Activated CD4-positive, alpha-beta T cell treated with anti-CD3 and anti-CD28 coated beads for 24 hours (primary cell): ENCODE measurements around the gene RPUSD2.
A peak's percentile ranks its signal among the peaks of the same experiment; 100 is the strongest.
"Not testable (repeated sequence)": the region's sequence is repeated elsewhere in the genome, so short reads cannot be mapped to it uniquely, and the experiment has no call there.

Source experiments
- DNase-seq, 2 donors: peaks; one replicate each; pipeline ENCODE4 v3.0.0-alpha.2; 2020; ENCODE audit warnings: low read depth in 2 of 2

RPUSD2 gene

DNA sequence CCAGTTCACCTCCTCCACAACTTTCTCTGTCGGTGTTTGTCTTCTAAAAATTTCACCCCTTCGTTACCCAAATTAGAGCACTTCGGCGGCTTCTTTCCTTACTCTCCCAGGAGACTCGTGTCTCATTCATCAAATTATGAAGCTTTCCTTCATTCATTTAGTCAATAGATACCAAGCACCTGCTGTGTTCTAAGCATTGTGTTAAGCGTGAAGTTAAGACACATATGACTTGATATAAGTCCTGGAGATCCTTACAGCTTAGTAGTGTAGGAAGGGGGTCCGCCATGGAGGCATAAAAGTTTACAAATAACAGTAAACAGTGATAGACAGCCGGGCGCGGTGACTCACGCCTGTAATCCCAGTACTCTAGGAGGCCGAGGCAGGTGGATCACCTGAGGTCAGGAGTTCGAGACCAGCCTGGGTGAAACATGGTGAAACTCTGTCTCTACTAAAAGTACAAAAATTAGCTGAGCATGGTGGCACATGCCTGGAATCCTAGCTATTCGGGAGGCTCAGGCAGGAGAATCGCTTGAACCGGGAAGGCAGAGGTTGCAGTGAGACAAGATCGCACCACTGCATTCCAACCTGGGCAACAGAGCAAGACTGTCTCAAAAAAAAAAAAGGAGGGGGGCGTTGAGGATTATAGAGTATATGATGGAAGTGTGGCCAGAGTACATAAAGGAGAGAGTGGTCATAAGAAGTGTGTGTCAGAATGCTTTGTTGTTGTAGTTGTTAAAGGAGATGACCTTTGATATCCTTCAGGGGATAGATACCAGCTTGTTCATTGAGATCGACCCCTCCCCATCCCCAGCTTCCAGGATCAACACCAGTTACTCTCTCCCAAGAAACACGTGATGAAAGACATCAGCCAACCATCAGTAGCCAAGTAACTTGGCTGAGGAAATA is 3.5 kb upstream of the RPUSD2 start:
- no peak for DNase-seq

DNA sequence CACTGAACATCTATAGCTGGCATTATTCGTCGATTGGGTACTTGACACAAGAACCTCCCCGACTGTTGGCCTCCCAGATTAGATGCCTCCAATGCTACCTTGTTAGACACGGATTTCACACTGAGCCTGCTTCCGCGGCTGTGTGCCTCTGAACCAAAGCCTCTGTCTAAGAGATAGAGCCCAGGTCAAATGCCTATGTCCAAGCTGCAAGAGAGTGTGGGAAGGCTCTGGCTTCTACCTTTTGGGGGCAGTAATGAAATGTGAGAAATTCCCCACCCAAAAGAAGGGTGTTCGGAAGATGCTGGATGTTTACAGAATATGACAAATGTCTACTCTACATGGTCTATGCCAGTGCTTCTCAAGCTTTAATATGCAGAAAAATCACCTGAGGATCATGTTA is 2.0 kb upstream of the RPUSD2 start:
- no peak for DNase-seq

DNA sequence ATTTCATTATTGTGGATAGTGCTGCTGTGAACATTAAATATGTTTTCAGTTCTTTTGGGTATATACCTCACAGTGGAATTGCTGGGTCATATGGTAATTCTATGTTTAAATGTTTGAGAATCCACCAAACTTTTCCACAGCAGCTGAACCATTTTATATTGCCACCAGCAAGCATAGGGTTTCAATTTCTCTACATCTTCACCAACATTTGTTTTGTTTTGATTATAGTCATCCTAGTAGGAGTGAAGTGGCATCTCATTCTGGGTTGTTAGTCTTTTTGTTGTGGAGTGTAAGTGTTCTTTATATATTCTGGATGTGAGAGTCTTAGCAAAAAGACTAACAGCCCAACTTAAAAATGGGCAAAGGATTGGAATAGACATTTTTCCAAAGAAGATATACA is 6.0 kb downstream of the RPUSD2 start:
- DNase-seq = no peak

GRCh38 chr15:40576914-40577313 is 7.8 kb downstream of the RPUSD2 start:
- DNase-seq = not testable (repeated sequence)

- DNase-seq = no peak
Observed at GRCh38 chr15:40578892-40579291, 9.8 kb downstream of the RPUSD2 start.

DNA sequence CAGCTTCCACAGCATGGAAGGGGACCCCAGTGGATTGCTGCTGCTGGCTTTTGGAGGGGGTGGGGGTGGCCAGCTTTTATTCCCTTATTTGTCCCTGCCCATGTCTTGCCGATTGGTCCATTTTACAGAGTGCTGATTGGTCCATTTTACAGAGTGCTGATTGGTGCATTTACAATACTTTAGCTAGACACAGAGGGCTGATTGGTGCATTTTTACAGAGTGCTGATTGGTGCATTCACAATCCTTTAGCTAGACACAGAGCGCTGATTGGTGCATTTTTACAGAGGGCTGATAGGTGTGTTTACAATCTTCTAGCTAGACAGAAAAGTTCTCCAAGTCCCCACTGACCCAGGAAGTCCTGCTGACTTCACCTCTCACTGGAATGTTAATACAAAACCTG is 12.7 kb downstream of the RPUSD2 start:
- not testable (repeated sequence) for DNase-seq

DNA sequence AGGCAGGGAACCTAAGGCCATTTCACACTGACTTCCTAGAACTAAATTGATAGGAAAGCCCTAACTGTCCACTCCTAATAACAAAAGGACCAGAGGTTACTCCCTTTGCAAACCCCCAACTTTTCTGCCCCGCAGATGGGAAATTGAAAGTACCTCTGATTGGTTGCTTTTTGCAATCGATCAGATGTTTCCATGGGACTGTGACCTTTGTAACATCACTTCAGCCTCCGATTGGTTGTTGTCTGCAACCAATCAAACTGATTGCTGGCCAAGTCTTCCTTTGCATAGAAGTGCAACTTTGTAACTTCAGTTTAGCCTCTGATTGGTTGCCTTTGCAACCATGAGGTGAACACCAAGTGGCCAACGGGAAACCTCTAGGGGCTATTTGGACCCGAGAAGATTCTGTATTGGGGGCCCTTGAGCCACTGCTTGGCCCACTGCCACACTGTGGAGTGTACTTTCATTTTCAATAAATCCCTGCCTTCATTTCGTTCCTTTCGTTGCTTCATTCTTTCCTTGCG is 13.7 kb downstream of the RPUSD2 start:
- no peak for DNase-seq

- no peak for DNase-seq
Observed at GRCh38 chr15:40584191-40584590, 15.1 kb downstream of the RPUSD2 start.

DNA sequence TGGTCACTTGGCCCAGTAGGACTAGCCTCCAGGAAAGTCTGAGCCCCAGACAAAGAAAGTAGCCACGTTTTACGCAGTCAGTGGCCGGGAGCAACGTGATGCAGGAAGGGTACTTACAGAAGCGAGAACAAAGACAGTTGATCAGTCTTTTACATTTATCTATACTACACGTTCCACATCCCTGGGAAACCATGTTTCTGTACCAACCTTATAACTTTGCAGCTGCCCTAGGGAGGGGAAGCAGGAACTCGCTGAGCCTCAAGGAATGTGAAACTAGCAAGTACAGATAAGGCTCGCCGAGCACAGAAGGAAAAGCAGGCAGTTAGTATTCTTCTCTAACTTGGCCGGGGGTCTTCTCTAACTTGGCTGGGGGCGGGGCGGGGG is 21.6 kb downstream of the RPUSD2 start:
- DNase-seq = no peak

DNA sequence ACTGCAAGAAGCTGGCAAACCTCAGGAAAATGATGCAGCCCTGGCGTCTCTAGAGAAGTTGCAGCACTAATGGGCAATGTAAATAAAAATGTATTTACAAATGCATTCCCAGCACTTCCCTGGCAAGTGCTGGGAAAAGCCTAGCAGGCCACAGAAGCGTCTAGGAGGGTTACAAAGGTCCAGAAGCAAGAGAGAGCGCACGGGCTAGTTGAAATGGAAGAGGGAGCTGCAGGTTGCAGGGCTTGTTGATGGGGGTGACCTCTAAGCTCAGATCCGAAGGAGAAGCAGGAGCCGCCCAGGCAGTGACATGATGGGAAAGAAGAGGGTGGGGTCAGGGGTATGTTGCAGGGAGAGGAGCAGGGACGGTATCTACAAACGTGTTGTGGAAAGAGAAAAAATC is 22.3 kb downstream of the RPUSD2 start:
- DNase-seq = no peak

DNA sequence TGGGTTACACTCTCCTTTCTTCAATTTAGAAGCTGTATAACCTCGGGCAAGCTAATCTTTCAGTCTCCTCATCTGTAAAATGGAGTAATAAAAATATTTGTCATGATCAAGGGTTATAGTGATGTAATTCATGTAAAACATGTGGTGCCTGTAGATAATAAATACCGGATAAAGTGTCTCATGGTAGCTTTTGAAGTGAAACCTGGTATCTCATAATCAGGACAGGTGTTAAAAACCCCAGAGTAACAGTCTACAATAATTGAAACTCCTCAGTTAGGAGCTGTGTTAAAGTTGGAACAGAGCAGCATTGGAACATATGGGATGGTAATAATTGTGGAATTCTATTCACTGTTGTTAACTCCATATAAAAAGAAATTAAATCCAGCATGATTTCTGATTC is 24.1 kb downstream of the RPUSD2 start:
- no peak for DNase-seq

DNA sequence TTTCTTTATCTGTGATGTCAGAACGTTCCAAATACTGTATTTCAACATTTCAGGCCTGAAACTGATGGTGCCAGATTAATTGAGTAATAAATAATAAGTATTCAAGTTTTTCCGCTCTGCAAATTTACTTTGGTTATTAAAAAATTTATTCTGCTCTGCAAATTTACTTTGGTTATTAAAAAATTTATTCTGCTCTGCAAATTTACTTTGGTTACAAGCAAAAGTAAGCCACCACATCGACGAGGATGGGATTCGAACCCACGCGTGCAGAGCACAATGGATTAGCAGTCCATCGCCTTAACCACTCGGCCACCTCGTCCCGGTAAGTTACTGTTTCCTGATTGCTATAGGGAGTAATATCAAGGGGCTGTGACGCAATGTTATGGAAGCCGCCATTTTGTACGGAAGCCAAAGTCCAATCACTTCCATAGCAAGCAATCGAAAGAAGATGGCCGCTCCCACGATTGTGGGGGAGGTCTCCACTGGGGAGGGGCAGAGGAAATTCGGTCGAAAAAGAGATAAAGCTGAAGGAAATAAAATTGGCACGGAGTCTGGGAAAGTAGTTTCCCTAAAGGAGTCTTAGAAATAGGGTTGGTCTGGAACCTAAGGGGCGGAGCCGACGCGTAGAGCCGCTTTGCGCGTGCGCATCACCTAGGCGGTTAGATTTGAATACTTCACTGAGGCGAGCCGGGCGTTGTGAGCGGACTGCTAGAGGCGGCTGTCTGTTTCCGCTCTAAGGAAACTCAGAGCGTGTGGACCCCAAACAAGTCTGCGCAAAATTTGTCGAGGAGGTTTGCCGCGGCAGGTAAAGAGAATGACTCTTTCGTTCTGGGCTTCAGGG is 24.7 kb downstream of the RPUSD2 start, which contains the start of gene KNL1:
KNL1 (plus strand) TSS at position 662 of the 841 bp plus-strand sequence. CDS start 8,683 bp downstream, outside the sequence.
- DNase-seq = peak; percentile 86

GRCh38 chr15:40594429-40594836 is 25.3 kb downstream of the RPUSD2 start:
- DNase-seq = no peak

DNA sequence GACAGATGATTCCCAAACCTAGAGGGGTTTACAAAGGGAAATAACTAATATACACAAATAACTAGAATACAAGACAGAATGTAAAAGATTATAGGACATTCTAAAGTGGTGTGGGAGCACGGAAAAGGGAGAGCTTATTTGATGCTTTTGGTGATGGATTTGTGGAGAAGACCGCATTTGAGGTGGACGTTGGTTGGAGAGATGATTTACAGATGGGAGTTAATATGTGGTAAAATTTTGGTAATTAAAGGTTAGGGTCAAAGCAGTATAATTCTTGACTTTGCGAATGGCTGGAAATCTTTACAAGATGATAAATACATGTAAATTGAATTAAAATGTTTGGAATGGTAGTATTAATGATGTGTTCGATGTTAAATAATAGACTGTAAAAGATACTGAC is 26.1 kb downstream of the RPUSD2 start:
- DNase-seq = no peak

DNA sequence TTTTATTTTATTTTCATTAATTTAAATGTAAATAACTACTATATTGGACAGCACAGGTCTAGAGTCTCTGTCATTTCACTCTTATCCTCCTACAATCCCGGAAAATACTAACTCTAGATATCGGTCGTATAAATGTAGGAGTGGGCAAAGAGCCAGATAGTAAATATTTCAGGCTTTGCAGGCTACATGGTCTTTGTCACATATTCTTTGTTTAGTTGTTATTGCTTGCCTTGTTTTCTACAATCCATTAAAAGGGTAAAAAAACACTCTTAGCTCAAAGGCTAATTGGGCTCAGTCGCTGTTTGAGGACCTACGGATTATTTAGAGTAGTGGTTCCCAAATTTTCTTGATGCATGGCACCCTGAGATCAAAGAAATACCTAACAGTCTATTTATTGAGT is 26.7 kb downstream of the RPUSD2 start:
- DNase-seq = no peak

DNA sequence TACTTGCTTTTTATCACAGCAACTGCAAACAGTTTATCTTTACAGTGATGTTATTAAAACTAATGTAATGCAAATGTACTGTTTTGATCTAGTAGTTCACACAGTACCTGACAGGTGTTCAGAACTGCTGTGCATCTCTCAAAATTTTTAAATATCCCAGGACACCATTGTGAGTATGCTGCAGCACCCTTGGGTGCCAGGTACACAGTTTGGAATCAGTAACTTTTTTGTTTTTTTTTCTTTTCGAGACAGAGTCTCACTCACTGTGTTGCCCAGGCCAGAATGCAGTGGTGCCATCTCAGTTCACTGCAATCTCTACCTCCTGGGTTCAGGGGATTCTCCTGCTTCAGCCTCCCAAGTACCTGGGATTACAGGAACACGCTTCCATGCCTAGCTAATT is 27.9 kb downstream of the RPUSD2 start:
- no peak for DNase-seq

GRCh38 chr15:40598126-40598525 is 29.0 kb downstream of the RPUSD2 start:
- no peak for DNase-seq

GRCh38 chr15:40598672-40599071 is 29.6 kb downstream of the RPUSD2 start:
- no peak for DNase-seq

- no peak for DNase-seq
Observed at GRCh38 chr15:40600956-40601355, 31.9 kb downstream of the RPUSD2 start.

DNA sequence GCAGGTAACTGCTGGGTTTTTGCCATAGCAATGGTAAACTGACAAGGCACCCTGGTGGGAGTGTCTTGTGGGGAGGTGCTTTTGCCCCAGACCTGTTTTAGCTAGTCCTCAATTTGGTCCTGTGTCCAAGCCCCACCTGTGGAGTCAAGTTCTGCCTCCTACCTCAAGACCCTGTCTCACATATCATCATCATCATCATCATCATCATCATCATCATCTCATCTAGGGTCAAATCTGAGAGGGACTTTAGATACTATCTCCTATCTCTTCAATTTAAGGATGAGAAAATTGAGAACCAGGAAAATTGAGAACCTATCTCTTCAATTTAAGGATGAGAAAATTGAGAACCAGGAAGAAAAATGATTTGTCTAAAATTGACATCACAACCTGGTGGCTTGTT is 34.8 kb downstream of the RPUSD2 start:
- no peak for DNase-seq

GRCh38 chr15:40613080-40613479 is 44.0 kb downstream of the RPUSD2 start:
- DNase-seq = no peak

DNA sequence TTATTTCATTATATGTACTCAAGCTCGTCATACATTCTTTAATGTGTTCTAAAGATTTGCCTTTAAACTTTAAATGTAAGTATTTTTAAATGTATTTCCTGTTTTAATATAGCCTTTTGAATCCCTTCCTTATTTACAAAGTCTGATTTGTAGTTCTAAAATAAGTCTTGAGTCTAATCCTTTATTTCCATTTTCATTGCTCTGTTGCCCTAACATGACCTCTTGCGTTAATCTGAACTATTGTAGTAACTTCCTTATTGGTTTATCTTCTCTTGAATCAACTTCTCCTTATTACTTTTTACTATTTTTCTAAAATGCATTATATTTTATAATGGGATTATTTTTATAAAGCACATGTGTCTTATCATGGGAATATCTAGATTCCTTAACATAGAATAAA is 48.9 kb downstream of the RPUSD2 start:
- no peak for DNase-seq

GRCh38 chr15:40618906-40619305 is 49.8 kb downstream of the RPUSD2 start:
- DNase-seq = no peak
